Activated CD8-positive, alpha-beta memory T cell treated with anti-CD3 and anti-CD28 coated beads, Interleukin-2, amount 10 ng/mL, durations not matched to agents 7 days and 5 days (primary cell): Measurements from ENCODE around the gene GSDMA. TPM values are rescaled to one million over a fixed set of nuclear protein-coding genes. Genes with fewer than 3 reads are reported as not detected.

Experiments used
- ATAC-seq: fragments of 150-1000 bp; cut with Tn5 transposase; one replicate; pipeline ENCODE4 v1.10.0; 2021; ENCODE audit warnings: moderate library complexity
- CTCF ChIA-PET: fragments of 350-600 bp; sonication (Branson Sonifier 250); formaldehyde crosslinking; loops from one replicate; lab custom pipeline; 2021; ENCODE audit warnings: antibody characterized with exemption; lab: Charles Lee
- DNase-seq: peaks from one replicate; pipeline ENCODE4 v3.0.0-alpha.2; 2020
- H3K27ac Mint-ChIP-seq: one replicate; pipeline ENCODE4 v1.8.0; 2021; ENCODE audit warnings: mild to moderate bottlenecking, mixed read lengths
- H3K27me3 Mint-ChIP-seq: one replicate; pipeline ENCODE4 v1.8.0; 2021; ENCODE audit warnings: mixed read lengths
- H3K36me3 Mint-ChIP-seq: one replicate; pipeline ENCODE4 v1.8.0; 2021; ENCODE audit warnings: mild to moderate bottlenecking, mixed read lengths
- H3K4me1 Mint-ChIP-seq: one replicate; pipeline ENCODE4 v1.8.0; 2021; ENCODE audit warnings: mixed read lengths
- H3K4me3 Mint-ChIP-seq: one replicate; pipeline ENCODE4 v1.8.0; 2021; ENCODE audit warnings: mild to moderate bottlenecking, moderate library complexity, mixed read lengths
- H3K9me3 Mint-ChIP-seq: one replicate; pipeline ENCODE4 v1.8.0; 2022; ENCODE audit warnings: low read depth, mixed read lengths
- total RNA-seq, 2 experiments: library from RNA; stranded (reverse); gene quantifications; one replicate each; pipeline ENCODE4 v1.2.3, GENCODE V29; 2021

The GSDMA gene
- total RNA-seq, 2 experiments from 2014 or later, result not detected

DNA sequence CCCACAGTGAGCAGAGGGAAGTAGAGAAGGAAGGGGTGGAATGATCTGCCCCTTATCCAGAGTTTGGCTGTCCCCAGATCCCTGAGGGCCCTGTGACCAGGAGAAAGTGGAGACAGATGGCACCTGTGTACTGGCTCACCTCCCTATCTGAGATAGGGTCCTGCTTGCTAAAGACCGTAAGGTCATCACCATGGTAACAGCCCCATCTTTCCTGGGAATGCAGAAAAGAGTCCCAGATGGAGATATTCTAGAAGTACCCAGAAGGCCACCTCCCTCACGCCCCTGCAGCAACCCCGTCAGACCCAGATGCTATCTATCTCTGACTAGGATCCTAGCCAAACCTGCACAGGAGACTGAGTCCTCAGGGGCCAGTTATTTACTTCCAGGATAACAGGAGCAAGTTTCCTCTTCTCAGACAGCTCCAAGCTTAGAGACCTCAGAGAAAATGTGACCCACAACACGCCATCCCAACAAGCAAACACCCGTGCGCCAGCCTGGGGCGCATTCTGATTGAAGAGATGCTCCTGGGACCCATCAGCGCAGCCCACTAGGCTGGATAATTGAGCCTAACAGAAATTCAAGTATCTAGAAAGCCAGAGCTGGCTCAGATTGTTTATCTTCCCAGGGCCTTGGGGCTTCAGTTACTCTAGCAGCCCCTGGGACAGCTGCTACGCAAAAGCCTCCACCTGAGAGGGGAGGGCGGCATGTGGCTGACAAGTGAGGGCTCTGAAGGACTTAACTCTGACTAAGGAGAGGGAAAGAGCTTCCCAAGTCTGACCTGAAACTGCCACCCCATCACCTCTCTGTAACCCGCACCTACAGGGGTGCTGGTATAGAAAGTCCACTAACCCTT lies 37.3 kb upstream of the GSDMA start:
- H3K36me3 Mint-ChIP-seq, result peaks cover 41% of the 10 kb centered on the region
- CTCF ChIA-PET, result interaction anchor here (1.0 to 2.4 kb wide), 7 partner anchors 14 to 153 kb away, joined by 3 to 13 read pairs (median 3); partner anchors contain the start of gene PSMD3
- H3K27me3 Mint-ChIP-seq, result no peaks in the 10 kb centered on the region
- no peaks in the 10 kb centered on the region for H3K9me3 Mint-ChIP-seq
- peaks cover 78% of the 10 kb centered on the region for H3K4me1 Mint-ChIP-seq
- peak overlapping the region; percentile 88 for H3K4me3 Mint-ChIP-seq
- no peak for ATAC-seq
- H3K27ac Mint-ChIP-seq, result peak overlapping the region; percentile 98
- DNase-seq, result no peak

DNA sequence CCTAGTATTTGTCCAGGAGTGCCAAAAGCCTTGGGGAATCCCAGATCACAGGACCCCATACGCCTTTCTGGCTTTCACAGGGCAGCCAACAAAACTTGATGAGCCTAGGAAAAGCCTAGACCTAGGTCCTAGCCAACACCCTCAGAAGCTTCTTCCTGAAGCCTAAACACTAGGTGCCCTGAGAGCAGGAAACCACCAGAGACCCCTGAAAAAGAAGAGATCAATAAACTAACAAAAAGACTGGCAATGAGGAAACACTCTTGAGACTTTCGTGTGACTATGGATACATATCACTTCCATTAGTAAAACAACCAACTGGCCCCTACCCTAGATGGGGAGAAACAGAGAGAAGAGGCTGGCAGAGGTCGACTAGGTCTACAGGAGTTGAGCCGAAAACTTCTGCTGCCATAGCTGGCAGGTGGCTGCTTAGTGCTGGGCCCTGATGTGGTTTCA lies 36.6 kb upstream of the GSDMA start:
- Mint-ChIP-seq H3K27ac (peak overlapping the region; percentile 98), H3K9me3 (no peaks in the 10 kb centered on the region), H3K4me3 (peak overlapping the region; percentile 88), H3K36me3 (peaks cover 36% of the 10 kb centered on the region), H3K4me1 (peaks cover 72% of the 10 kb centered on the region), H3K27me3 (no peaks in the 10 kb centered on the region)
- DNase-seq (no peak), ATAC-seq (no peak)
- CTCF ChIA-PET, result interaction anchor here (0.6 to 2.4 kb wide), 9 partner anchors 13 to 153 kb away, joined by 3 to 13 read pairs (median 3); partner anchors contain the start of gene PSMD3

DNA sequence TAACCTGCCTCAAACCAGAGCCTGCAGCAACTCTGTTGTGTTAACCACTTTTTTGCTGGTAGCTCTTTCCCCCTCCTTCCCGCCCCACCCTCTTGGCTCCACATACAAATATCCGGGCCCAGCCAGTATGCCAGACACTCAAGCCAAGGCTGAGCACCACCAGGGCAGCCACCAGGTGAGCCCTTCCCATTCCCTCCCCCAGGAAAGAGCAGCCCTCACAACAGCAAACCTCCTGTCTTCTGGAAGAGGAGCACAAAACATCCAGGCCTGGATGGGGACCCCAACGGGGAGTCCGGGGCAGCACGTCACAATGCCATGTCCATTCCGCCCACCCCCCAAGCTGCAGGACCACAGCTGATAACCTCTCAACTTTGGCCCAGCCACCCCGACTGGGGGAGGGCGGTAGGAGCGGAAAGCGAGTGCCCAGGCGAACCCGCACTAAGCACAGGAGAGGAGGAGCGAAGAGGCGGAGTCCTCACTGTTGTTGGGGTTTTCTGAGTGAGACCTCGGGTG lies 36.2 kb upstream of the GSDMA start:
- DNase-seq (peak; percentile 89), ATAC-seq (peak; percentile 64)
- peak overlapping the region; percentile 88 for H3K4me3 Mint-ChIP-seq
- H3K36me3 Mint-ChIP-seq, result peaks cover 31% of the 10 kb centered on the region
- peaks cover 67% of the 10 kb centered on the region for H3K4me1 Mint-ChIP-seq
- H3K9me3 Mint-ChIP-seq, result no peaks in the 10 kb centered on the region
- no peaks in the 10 kb centered on the region for H3K27me3 Mint-ChIP-seq
- peak overlapping the region; percentile 98 for H3K27ac Mint-ChIP-seq
- CTCF ChIA-PET, result interaction anchor here (0.6 to 2.4 kb wide), 10 partner anchors 13 to 171 kb away, joined by 3 to 13 read pairs (median 3); partner anchors contain the start of gene PSMD3

DNA sequence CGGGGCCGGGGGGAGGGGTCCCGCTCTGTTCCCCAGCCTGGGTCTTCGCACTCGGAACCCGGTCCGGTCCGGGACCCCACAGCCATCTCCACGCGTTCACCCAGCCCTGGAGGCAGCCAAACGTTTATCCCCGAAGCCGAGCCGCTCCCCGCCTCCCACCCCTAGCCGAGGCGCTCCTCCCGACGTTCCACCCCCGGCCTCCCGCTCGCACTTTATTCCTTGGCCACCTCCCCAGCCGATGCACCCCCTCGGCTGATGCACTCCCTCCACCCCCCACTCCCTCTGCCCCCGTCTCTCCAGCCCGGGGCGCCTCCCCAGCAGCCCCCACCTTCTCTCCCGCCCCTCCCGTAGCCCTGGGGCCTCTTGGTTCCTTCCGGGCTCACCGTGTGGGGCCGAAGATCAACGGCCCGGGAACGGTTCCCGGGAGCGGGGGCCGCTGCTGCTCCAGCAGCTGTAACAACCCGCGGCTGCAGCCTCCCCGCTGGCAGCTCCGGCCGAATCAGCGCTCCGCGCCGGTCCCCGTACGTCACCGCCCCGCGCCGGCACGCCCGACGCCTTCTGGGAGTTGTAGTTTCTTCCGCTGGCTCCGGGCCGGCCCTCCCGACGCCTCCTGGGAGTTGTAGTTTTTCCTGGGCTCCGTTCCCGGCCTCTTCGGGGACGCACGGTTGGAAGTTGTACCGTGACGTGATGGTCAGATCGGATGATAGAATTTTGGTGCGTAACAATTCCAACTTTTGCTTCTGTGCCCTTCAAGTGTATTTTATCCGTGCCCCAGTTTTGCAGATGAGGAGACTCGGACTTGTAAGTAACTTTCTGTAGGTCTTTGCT lies 35.5 kb upstream of the GSDMA start, which contains the start of the genes LRRC3C and ORMDL3:
Gene LRRC3C, plus strand, starts transcription at position 632 of the 828 bp plus-strand sequence. CDS start 13,792 bp downstream, outside the sequence.
Gene ORMDL3, minus strand, starts transcription at position 501 of the 828 bp plus-strand sequence. CDS start 3,398 bp downstream, outside the sequence.
- DNase-seq, result peak; percentile 95
- H3K4me1 Mint-ChIP-seq, result peaks cover 60% of the 10 kb centered on the region
- peak within 1 kb of the TSS; percentile 88 for H3K4me3 Mint-ChIP-seq
- CTCF ChIA-PET, result interaction anchor here (0.7 to 2.4 kb wide), 8 partner anchors 12 to 172 kb away, joined by 3 to 13 read pairs (median 4); partner anchors contain the start of gene PSMD3
- H3K36me3 Mint-ChIP-seq, result peaks cover 26% of the 10 kb centered on the region
- peak within 1 kb of the TSS; percentile 98 for H3K27ac Mint-ChIP-seq
- peak; percentile 86 for ATAC-seq
- H3K9me3 Mint-ChIP-seq, result no peaks in the 10 kb centered on the region
- H3K27me3 Mint-ChIP-seq, result no peaks in the 10 kb centered on the region

DNA sequence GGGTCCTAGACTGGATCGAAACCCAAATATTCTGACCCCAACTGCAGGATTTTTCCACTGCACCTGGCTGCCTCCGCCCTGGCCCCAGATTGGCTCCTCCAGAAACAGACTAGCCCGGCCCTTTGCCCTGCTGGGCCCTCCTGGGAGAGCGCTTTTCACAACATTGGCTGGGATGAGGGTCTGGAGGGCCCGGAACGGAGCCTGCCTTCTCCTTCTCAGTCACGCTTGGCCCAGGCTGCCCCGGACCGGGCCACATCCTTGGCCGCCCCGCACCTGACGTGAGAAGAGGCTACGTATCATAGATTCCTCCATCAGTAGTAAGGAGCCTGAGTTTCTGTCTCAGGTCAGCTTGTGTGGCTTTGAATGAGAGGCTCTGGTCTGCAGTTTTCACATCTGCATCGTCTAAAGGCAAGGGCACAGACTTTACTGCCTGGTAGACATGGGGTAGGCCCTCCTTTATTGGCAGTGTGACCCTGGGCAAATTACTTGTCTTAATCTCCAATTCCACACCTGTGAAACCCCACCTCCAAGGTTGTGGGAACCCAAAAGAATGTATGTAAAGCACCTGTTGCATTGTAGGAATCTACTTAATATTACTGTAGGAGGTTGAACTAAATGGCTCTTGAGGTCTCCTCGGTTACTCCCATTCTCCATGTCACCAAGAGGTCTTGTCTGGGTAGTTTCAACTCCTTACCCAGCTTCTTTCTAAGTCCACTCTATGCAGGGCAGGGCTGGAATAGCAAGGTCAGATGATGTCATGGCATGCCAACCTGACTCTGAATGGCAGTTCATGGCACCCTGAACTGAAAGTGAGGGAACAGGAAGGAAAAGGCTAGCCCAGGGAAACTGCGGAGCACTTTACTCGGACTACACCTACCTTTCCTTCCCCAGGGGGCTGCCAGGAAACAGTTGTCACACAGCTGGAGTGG lies 34.6 kb upstream of the GSDMA start:
- Mint-ChIP-seq H3K27me3 (no peaks in the 10 kb centered on the region), H3K36me3 (peaks cover 19% of the 10 kb centered on the region), H3K4me3 (peak overlapping the region; percentile 88), H3K27ac (peak overlapping the region; percentile 98), H3K4me1 (peaks cover 52% of the 10 kb centered on the region), H3K9me3 (no peaks in the 10 kb centered on the region)
- CTCF ChIA-PET, result interaction anchor here (0.7 to 2.2 kb wide), 7 partner anchors 10 to 306 kb away, joined by 3 to 8 read pairs (median 3); partner anchors contain the start of gene PSMD3
- DNase-seq, result peak; percentile 50
- ATAC-seq, result peak; percentile 6

DNA sequence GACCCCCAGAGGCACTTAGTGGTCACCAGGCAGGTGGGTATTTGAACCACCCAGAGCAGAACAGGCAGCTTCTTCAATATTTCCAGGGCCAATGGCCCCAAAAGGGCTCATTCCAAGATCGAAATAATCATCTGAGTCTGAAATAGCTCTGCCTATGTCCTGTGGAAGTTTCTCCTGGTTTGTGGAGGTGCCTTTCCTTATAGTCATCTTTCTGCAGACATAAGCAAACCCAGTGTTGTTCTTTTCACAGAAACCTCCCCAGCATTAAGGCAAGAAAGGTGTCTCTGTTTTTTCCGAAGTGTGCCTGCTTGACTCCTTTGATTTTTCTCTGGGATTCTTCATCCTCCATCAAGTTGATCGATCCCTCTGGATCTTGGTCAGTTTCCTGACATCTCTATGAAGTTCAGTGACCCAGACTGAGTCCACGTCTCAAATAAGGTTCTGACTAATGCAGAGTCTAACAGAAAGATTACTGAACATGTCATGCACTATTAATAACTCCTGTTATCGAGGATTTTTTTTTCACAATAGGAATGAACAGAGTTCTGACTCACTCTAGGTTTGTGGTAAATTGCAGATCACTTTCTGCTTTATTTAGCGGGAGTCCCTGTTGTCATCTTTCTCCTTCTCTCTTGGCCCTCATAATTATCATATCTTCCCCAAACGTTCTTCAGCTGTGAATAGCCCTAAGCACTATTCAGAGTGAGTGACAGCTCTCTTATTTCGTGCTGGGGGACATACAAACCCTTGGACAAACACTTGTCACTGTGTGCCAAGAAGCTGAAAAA lies 33.8 kb upstream of the GSDMA start:
- peak overlapping the region; percentile 38 for H3K4me3 Mint-ChIP-seq
- ATAC-seq (no peak), DNase-seq (no peak)
- H3K9me3 Mint-ChIP-seq, result no peaks in the 10 kb centered on the region
- CTCF ChIA-PET, result interaction anchor here (0.8 to 1.5 kb wide), 4 partner anchors 9 to 307 kb away, joined by 3 read pairs; no protein-coding TSS in a partner anchor
- peaks cover 14% of the 10 kb centered on the region for H3K36me3 Mint-ChIP-seq
- H3K27ac Mint-ChIP-seq, result no peak overlapping the region
- no peaks in the 10 kb centered on the region for H3K27me3 Mint-ChIP-seq
- peaks cover 43% of the 10 kb centered on the region for H3K4me1 Mint-ChIP-seq

DNA sequence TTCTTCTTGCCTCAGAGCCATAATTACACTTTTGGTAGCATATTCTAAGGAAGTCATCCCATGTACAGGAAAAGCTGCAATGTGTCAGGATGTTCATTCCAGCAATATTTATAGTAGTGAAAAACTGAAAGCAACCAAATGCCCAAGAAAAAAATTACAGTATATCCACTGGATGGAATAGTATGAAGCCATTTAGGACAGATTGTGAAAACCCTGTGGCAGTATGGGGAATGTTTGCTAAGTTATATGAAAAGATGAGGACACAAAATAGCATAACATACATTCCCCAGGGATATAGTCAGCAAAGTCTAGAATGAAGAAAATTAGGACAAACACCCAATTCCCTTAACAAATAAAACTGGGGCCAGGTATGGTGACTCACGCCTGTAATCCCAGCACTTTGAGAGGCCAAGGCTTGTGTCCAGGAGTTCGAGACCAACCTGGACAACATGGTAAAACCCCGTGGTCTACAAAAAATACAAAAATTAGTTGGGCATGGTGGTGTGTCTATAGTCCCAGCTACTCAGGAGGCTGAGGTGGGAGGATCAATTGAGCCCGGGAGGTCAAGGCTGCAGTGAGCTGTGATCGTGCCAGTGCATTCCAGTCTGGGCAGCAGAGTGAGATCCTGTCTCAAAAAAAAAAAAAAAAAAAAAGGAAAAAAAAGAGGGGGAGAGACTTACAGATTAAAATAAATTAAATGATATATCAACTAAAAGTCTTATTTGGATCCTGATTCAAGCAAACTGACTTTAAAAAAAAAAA lies 33.0 kb upstream of the GSDMA start:
- Mint-ChIP-seq H3K36me3 (peaks cover 8% of the 10 kb centered on the region), H3K4me1 (peaks cover 35% of the 10 kb centered on the region), H3K27ac (no peak overlapping the region), H3K9me3 (no peaks in the 10 kb centered on the region), H3K4me3 (no peak overlapping the region), H3K27me3 (no peaks in the 10 kb centered on the region)
- no peak for ATAC-seq
- CTCF ChIA-PET, result interaction anchor here (1.0 to 1.5 kb wide), 3 partner anchors 10 to 308 kb away, joined by 3 read pairs; no protein-coding TSS in a partner anchor
- DNase-seq, result no peak

DNA sequence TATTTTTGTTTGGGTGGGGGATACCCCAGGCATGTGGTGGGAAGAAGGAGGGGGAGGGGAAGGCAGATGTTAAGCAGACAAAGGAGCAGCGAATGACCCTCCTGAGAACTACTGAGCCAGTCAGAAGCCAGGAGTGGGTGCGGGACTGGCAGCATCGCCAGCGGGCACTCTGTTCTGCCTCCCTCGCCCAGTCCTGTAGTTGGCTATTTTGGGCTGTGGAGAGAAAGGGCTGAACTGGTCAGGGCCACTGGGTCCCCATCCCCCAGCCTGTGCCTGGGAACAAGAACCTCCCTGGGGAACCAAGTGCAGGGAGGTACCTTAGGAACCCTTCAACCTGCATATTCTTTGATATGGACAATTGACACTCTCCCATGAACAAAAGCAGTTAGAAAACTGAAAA lies 28.9 kb upstream of the GSDMA start:
- CTCF ChIA-PET, result no interaction called here
- no peak overlapping the region for H3K4me3 Mint-ChIP-seq
- ATAC-seq (no peak), DNase-seq (no peak)
- no peaks in the 10 kb centered on the region for H3K9me3 Mint-ChIP-seq
- no peaks in the 10 kb centered on the region for H3K36me3 Mint-ChIP-seq
- no peaks in the 10 kb centered on the region for H3K27me3 Mint-ChIP-seq
- peaks cover 9% of the 10 kb centered on the region for H3K4me1 Mint-ChIP-seq
- H3K27ac Mint-ChIP-seq, result no peak overlapping the region

DNA sequence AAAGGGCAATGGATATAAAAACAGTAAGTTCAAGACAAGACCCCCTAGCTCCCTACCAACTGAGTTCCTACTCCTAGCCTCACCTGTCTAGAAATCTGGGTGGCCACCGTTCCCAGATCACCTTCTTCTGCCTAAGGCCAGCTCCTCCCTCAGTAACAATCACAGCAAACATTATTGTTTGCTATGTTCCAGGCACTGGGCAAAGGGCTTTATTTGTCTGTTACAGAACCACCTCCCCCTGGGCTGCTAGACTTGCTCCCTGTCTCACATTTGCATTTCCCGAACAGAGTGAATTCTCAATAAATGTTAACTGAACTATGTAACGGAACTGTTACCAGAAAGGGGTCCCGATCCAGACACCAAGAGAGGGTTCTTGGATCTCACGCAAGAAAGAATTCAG lies 28.5 kb upstream of the GSDMA start:
- DNase-seq, result no peak
- Mint-ChIP-seq H3K4me1 (peaks cover 9% of the 10 kb centered on the region), H3K36me3 (no peaks in the 10 kb centered on the region), H3K27me3 (no peaks in the 10 kb centered on the region), H3K27ac (no peak overlapping the region), H3K9me3 (no peaks in the 10 kb centered on the region), H3K4me3 (no peak overlapping the region)
- CTCF ChIA-PET, result interaction anchor here (1.0 kb wide), 1 partner anchor 46 kb away, joined by 4 read pairs; no protein-coding TSS in a partner anchor
- ATAC-seq, result no peak

DNA sequence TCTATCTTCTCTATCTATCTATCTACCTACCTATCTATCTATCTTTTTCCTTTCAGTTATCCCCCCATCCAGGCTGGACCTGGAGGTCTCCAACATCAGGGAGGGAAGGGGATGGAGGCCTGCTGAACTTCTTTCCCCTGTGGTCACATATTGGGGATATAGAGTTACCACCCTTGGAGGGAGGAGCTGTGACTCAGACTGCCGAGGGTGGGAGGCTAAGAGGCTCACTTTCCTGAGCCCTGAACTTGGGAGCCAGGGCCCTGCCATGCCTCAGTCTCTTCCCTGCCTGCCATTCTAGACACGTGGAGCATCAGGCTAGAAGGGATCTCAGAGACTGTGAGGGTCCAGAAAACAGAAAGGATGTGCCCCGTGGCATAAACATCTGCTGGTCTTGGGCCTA lies 26.9 kb upstream of the GSDMA start:
- ATAC-seq (no peak), DNase-seq (no peak)
- H3K4me1 Mint-ChIP-seq, result peaks cover 16% of the 10 kb centered on the region
- H3K4me3 Mint-ChIP-seq, result no peak overlapping the region
- H3K9me3 Mint-ChIP-seq, result no peaks in the 10 kb centered on the region
- no peak overlapping the region for H3K27ac Mint-ChIP-seq
- H3K27me3 Mint-ChIP-seq, result no peaks in the 10 kb centered on the region
- CTCF ChIA-PET, result no interaction called here
- no peaks in the 10 kb centered on the region for H3K36me3 Mint-ChIP-seq

DNA sequence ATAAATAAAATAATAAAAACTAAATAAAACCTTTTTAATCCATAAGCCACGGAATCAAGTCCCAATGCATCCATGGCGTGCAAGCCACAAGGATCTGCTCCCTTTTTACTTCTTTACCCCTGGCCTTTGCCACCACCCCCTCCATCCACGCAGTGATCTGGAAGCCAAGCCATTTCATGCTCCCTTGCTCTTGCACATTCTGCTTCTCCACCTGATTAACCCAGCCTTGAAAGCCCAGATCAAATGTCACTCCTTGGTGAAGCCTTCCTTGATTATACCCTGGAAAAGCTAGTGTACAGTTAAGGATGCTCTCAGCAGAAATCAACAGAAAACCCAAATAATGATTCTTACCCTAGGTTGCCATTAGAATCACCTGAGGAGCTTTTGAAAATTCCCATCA lies 25.4 kb upstream of the GSDMA start:
- Mint-ChIP-seq H3K27ac (no peak overlapping the region), H3K9me3 (no peaks in the 10 kb centered on the region), H3K36me3 (no peaks in the 10 kb centered on the region), H3K4me3 (no peak overlapping the region), H3K4me1 (peaks cover 19% of the 10 kb centered on the region), H3K27me3 (no peaks in the 10 kb centered on the region)
- DNase-seq (no peak), ATAC-seq (no peak)
- CTCF ChIA-PET, result interaction anchor here (0.8 to 1.9 kb wide), 3 partner anchors 9 to 65 kb away, joined by 3 to 7 read pairs (median 3); no protein-coding TSS in a partner anchor
